Stimulated activated naive B cell treated with anti-CD40 and anti-IgM and Interleukin-4, amounts not matched to agents 10 μg/mL and 1 μg/mL and 100 μg/mL, for 72 hours (primary cell): Measurements from ENCODE around the gene RNLS.

Experiments
- ATAC-seq, 2 donors: fragments of 150-1000 bp; cut with Tn5 transposase; replicated peaks; 2 replicates each; pipeline ENCODE4 v1.10.0; 2021; ENCODE audit warnings: moderate library complexity in 1 of 2
- DNase-seq: peaks from one replicate; pipeline ENCODE4 v3.0.0; 2021
- H3K27ac Mint-ChIP-seq: one replicate; pipeline ENCODE4 v1.8.0; 2022; ENCODE audit warnings: mild to moderate bottlenecking, mixed read lengths
- H3K27me3 Mint-ChIP-seq, 2 donors: one replicate each; pipeline ENCODE4 v1.8.0; 2022; ENCODE audit warnings: mixed read lengths in 2 of 2
- H3K36me3 Mint-ChIP-seq, 2 donors: one replicate each; pipeline ENCODE4 v1.8.0; 2022; ENCODE audit warnings: mixed read lengths in 2 of 2, mild to moderate bottlenecking in 1 of 2
- H3K4me1 Mint-ChIP-seq, 2 donors: one replicate each; pipeline ENCODE4 v1.8.0; 2022; ENCODE audit warnings: mixed read lengths in 2 of 2, mild to moderate bottlenecking in 1 of 2
- H3K4me3 Mint-ChIP-seq, 2 donors: one replicate each; pipeline ENCODE4 v1.8.0; 2022; ENCODE audit warnings: mild to moderate bottlenecking in 2 of 2, mixed read lengths in 2 of 2, moderate library complexity in 1 of 2
- H3K9me3 Mint-ChIP-seq, 2 donors: one replicate each; pipeline ENCODE4 v1.8.0; 2022; ENCODE audit warnings: mixed read lengths in 2 of 2, mild to moderate bottlenecking in 1 of 2

The RNLS gene

GRCh38 chr10:88433565-88434186 lies 149.4 kb downstream of the RNLS start:
- Mint-ChIP-seq H3K27ac (no peak overlapping the region), H3K4me3 (no peak overlapping the region), H3K36me3 (peaks cover 0 to 3% of the 10 kb centered on the region in 2 donors), H3K4me1 (no peaks in the 10 kb centered on the region), H3K9me3 (peaks cover 0 to 5% of the 10 kb centered on the region in 2 donors), H3K27me3 (no peaks in the 10 kb centered on the region)
- ATAC-seq (no peak), DNase-seq (no peak)

- Mint-ChIP-seq H3K27me3 (no peaks in the 10 kb centered on the region), H3K27ac (no peak overlapping the region), H3K4me1 (no peaks in the 10 kb centered on the region), H3K4me3 (no peak overlapping the region), H3K36me3 (peaks cover 0 to 3% of the 10 kb centered on the region in 2 donors), H3K9me3 (peaks cover 0 to 5% of the 10 kb centered on the region in 2 donors)
- ATAC-seq (no peak), DNase-seq (no peak)
Observed at GRCh38 chr10:88431103-88431502, 152.0 kb downstream of the RNLS start.

GRCh38 chr10:88428976-88429375 lies 154.1 kb downstream of the RNLS start:
- Mint-ChIP-seq H3K4me3 (no peak overlapping the region), H3K4me1 (no peaks in the 10 kb centered on the region), H3K9me3 (peaks cover 0 to 5% of the 10 kb centered on the region in 2 donors), H3K27me3 (no peaks in the 10 kb centered on the region), H3K27ac (no peak overlapping the region), H3K36me3 (peaks cover 0 to 6% of the 10 kb centered on the region in 2 donors)
- ATAC-seq (no peak), DNase-seq (no peak)

GRCh38 chr10:88428442-88428841 lies 154.7 kb downstream of the RNLS start:
- Mint-ChIP-seq H3K4me3 (no peak overlapping the region), H3K36me3 (peaks cover 0 to 6% of the 10 kb centered on the region in 2 donors), H3K27ac (no peak overlapping the region), H3K4me1 (no peaks in the 10 kb centered on the region), H3K9me3 (peaks cover 0 to 5% of the 10 kb centered on the region in 2 donors), H3K27me3 (no peaks in the 10 kb centered on the region)
- no peak for ATAC-seq
- no peak for DNase-seq

GRCh38 chr10:88427024-88427423 lies 156.1 kb downstream of the RNLS start:
- no peaks in the 10 kb centered on the region for H3K4me1 Mint-ChIP-seq
- no peak overlapping the region for H3K4me3 Mint-ChIP-seq
- DNase-seq = no peak
- peaks cover 0 to 3% of the 10 kb centered on the region in 2 donors for H3K36me3 Mint-ChIP-seq
- H3K27ac Mint-ChIP-seq = no peak overlapping the region
- H3K27me3 Mint-ChIP-seq = no peaks in the 10 kb centered on the region
- ATAC-seq = no peak
- peaks cover 0 to 3% of the 10 kb centered on the region in 2 donors for H3K9me3 Mint-ChIP-seq

GRCh38 chr10:88424881-88425280 lies 158.2 kb downstream of the RNLS start:
- Mint-ChIP-seq H3K4me3 (no peak overlapping the region), H3K27me3 (no peaks in the 10 kb centered on the region), H3K27ac (no peak overlapping the region), H3K9me3 (no peaks in the 10 kb centered on the region), H3K36me3 (peaks cover 0 to 3% of the 10 kb centered on the region in 2 donors), H3K4me1 (no peaks in the 10 kb centered on the region)
- DNase-seq (no peak), ATAC-seq (no peak)

GRCh38 chr10:88423732-88424131 lies 159.4 kb downstream of the RNLS start:
- Mint-ChIP-seq H3K9me3 (no peaks in the 10 kb centered on the region), H3K4me3 (no peak overlapping the region), H3K4me1 (no peaks in the 10 kb centered on the region), H3K27ac (no peak overlapping the region), H3K36me3 (peaks cover 0 to 3% of the 10 kb centered on the region in 2 donors), H3K27me3 (no peaks in the 10 kb centered on the region)
- no peak for ATAC-seq
- DNase-seq = no peak

GRCh38 chr10:88421590-88421989 lies 161.5 kb downstream of the RNLS start:
- no peak for ATAC-seq
- H3K4me3 Mint-ChIP-seq = no peak overlapping the region
- H3K36me3 Mint-ChIP-seq = peaks cover 0 to 3% of the 10 kb centered on the region in 2 donors
- H3K4me1 Mint-ChIP-seq = no peaks in the 10 kb centered on the region
- H3K9me3 Mint-ChIP-seq = no peaks in the 10 kb centered on the region
- no peak for DNase-seq
- H3K27ac Mint-ChIP-seq = no peak overlapping the region
- no peaks in the 10 kb centered on the region for H3K27me3 Mint-ChIP-seq

- Mint-ChIP-seq H3K36me3 (no peaks in the 10 kb centered on the region), H3K4me3 (no peak overlapping the region), H3K27me3 (no peaks in the 10 kb centered on the region), H3K4me1 (peaks cover 6 to 9% of the 10 kb centered on the region in 2 donors), H3K9me3 (no peaks in the 10 kb centered on the region), H3K27ac (no peak overlapping the region)
- ATAC-seq = no peak
- DNase-seq = no peak
Observed at GRCh38 chr10:88418871-88419270, 164.2 kb downstream of the RNLS start.

GRCh38 chr10:88417387-88418030 lies 165.6 kb downstream of the RNLS start:
- no peaks in the 10 kb centered on the region for H3K36me3 Mint-ChIP-seq
- H3K27me3 Mint-ChIP-seq = no peaks in the 10 kb centered on the region
- H3K9me3 Mint-ChIP-seq = no peaks in the 10 kb centered on the region
- no peak overlapping the region for H3K4me3 Mint-ChIP-seq
- H3K27ac Mint-ChIP-seq = no peak overlapping the region
- ATAC-seq = no peak
- DNase-seq = no peak
- H3K4me1 Mint-ChIP-seq = peaks cover 6 to 9% of the 10 kb centered on the region in 2 donors

GRCh38 chr10:88416801-88417200 lies 166.3 kb downstream of the RNLS start:
- H3K27ac Mint-ChIP-seq = no peak overlapping the region
- H3K4me1 Mint-ChIP-seq = peaks cover 6 to 9% of the 10 kb centered on the region in 2 donors
- no peak overlapping the region for H3K4me3 Mint-ChIP-seq
- DNase-seq (no peak), ATAC-seq (no peak)
- no peaks in the 10 kb centered on the region for H3K27me3 Mint-ChIP-seq
- H3K9me3 Mint-ChIP-seq = no peaks in the 10 kb centered on the region
- no peaks in the 10 kb centered on the region for H3K36me3 Mint-ChIP-seq

- Mint-ChIP-seq H3K27ac (no peak overlapping the region), H3K36me3 (no peaks in the 10 kb centered on the region), H3K9me3 (no peaks in the 10 kb centered on the region), H3K27me3 (no peaks in the 10 kb centered on the region), H3K4me1 (peaks cover 6 to 9% of the 10 kb centered on the region in 2 donors), H3K4me3 (no peak overlapping the region)
- DNase-seq = no peak
- ATAC-seq = no peak
Observed at GRCh38 chr10:88415533-88416130, 167.5 kb downstream of the RNLS start.

GRCh38 chr10:88413412-88413811 lies 169.7 kb downstream of the RNLS start:
- ATAC-seq = peak; percentile 65 to 73
- no peak for DNase-seq
- Mint-ChIP-seq H3K4me3 (no peak overlapping the region), H3K27ac (no peak overlapping the region), H3K4me1 (peaks cover 6 to 9% of the 10 kb centered on the region in 2 donors), H3K36me3 (no peaks in the 10 kb centered on the region), H3K27me3 (no peaks in the 10 kb centered on the region), H3K9me3 (no peaks in the 10 kb centered on the region)

- Mint-ChIP-seq H3K36me3 (no peaks in the 10 kb centered on the region), H3K4me3 (no peak overlapping the region), H3K27me3 (no peaks in the 10 kb centered on the region), H3K9me3 (no peaks in the 10 kb centered on the region), H3K4me1 (peaks cover 6 to 11% of the 10 kb centered on the region in 2 donors), H3K27ac (no peak overlapping the region)
- ATAC-seq = peak; percentile 66 to 77
- peak; percentile 6 for DNase-seq
Observed at GRCh38 chr10:88411772-88412349, 171.3 kb downstream of the RNLS start.

GRCh38 chr10:88409824-88410223 lies 173.3 kb downstream of the RNLS start:
- Mint-ChIP-seq H3K27ac (no peak overlapping the region), H3K4me1 (peaks cover 0 to 7% of the 10 kb centered on the region in 2 donors), H3K27me3 (no peaks in the 10 kb centered on the region), H3K36me3 (peaks cover 0 to 5% of the 10 kb centered on the region in 2 donors), H3K4me3 (no peak overlapping the region), H3K9me3 (peaks cover 0 to 2% of the 10 kb centered on the region in 2 donors)
- DNase-seq (no peak), ATAC-seq (no peak)
